A549 (cell line): Measurements from ENCODE around the gene FNDC10.
"Not testable (repeated sequence)": the region's sequence is repeated elsewhere in the genome, so short reads cannot be mapped to it uniquely, and the experiment has no call there.

ENCODE experiments used
- CEBPB ChIP-seq, 2 experiments: fragments of >200 bp in 1 of 2; sonication (Bioruptor Twin) in 1 of 2; formaldehyde crosslinking in 1 of 2; IDR thresholded peaks; 2 replicates each; pipeline ENCODE4 v1.6.1; 2012 to 2016
- KDM1A ChIP-seq: fragments of 200-600 bp; sonication (generic); IDR thresholded peaks from 2 replicates; pipeline ENCODE4 v1.6.1; 2016; ENCODE audit warnings: low read depth, mild to moderate bottlenecking
- POLR2A ChIP-seq: IDR thresholded peaks from 2 replicates; pipeline ENCODE4 v1.6.1; 2012; ENCODE audit warnings: mild to moderate bottlenecking, low read length
- RAD21 ChIP-seq, 2 experiments: fragments of >200 bp in 1 of 2; sonication (Bioruptor Twin) in 1 of 2; formaldehyde crosslinking in 1 of 2; IDR thresholded peaks in 1 of 2; conservative IDR thresholded peaks in 1 of 2; 2 replicates in 1 of 2; 3 replicates in 1 of 2; pipeline ENCODE4 v1.6.1; 2012 to 2018; ENCODE audit warnings: inconsistent platforms in 1 of 2
- RCOR1 ChIP-seq: fragments of 150-350 bp; IDR thresholded peaks from 2 replicates; pipeline ENCODE4 v1.6.1; 2014; ENCODE audit warnings: antibody characterized with exemption, low read length, low read depth
- SMC3 ChIP-seq: fragments of >200 bp; sonication (Bioruptor Twin); formaldehyde crosslinking; IDR thresholded peaks from 3 replicates; pipeline ENCODE4 v1.6.1; 2018; ENCODE audit warnings: inconsistent platforms
- TF ChIP-seq, protein P1 (sequence below): fragments of >200 bp; sonication (Bioruptor Twin); formaldehyde crosslinking; IDR thresholded peaks from 3 replicates; pipeline ENCODE4 v1.5.1; 2016
- TF ChIP-seq, protein P2 (sequence below): IDR thresholded peaks from 2 replicates; pipeline ENCODE4 v1.6.1; 2012

- TF ChIP-seq POLR2A; SMC3; CEBPB (IDR thresholded peaks at IDR 0.05); RCOR1; RAD21 (conservative IDR thresholded peaks at IDR 0.05 in 1 of 2, IDR thresholded peaks at IDR 0.05 in 1 of 2); KDM1A: not testable (repeated sequence)
- TF ChIP-seq, protein P1, sequence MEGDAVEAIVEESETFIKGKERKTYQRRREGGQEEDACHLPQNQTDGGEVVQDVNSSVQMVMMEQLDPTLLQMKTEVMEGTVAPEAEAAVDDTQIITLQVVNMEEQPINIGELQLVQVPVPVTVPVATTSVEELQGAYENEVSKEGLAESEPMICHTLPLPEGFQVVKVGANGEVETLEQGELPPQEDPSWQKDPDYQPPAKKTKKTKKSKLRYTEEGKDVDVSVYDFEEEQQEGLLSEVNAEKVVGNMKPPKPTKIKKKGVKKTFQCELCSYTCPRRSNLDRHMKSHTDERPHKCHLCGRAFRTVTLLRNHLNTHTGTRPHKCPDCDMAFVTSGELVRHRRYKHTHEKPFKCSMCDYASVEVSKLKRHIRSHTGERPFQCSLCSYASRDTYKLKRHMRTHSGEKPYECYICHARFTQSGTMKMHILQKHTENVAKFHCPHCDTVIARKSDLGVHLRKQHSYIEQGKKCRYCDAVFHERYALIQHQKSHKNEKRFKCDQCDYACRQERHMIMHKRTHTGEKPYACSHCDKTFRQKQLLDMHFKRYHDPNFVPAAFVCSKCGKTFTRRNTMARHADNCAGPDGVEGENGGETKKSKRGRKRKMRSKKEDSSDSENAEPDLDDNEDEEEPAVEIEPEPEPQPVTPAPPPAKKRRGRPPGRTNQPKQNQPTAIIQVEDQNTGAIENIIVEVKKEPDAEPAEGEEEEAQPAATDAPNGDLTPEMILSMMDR, result not testable (repeated sequence)
- TF ChIP-seq, protein P2, sequence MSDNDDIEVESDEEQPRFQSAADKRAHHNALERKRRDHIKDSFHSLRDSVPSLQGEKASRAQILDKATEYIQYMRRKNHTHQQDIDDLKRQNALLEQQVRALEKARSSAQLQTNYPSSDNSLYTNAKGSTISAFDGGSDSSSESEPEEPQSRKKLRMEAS, result not testable (repeated sequence)
These were observed 46.4 kb upstream of the FNDC10 start for GRCh38 chr1:1646326-1646725.
